Ovary (tissue), 3 donors: ENCODE measurements around the gene RCL1.

Experiments
- CTCF ChIP-seq, 3 donors: fragments of 450-650 bp in 2 of 3; fragments of 200-600 bp in 1 of 3; IDR thresholded peaks; one replicate each; pipeline versions ENCODE4 v1.5.1 to v1.8.0; 2016 to 2022; ENCODE audit warnings: antibody characterized with exemption in 3 of 3, mild to moderate bottlenecking in 1 of 3
- EP300 ChIP-seq: sonication (generic); formaldehyde crosslinking; IDR thresholded peaks from one replicate; pipeline ENCODE4 v1.6.1; 2017; ENCODE audit warnings: antibody characterized with exemption
- donor health status: DM: no; HTN: no; CAD: no.

DNA sequence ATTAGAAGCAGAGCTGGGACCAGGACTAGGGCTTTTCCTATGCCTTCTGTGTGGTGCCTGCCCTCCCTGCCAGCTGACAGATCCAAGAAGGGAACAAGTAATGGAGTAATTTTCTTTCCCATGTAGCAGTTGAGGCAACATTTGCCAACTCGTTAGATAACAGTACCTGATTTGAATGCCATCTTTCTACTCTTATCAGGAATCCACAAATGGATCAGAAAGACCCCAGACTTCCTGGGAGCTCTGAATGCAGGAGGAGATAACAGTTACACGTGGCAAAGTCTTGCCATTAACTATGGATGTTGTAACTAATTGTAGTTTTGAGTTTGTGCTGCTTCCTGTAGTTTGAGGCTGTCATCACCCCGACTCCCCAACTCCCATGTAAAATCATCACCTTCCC is 39.2 kb downstream of the RCL1 start:
- no peak for TF ChIP-seq CTCF (IDR thresholded peaks at IDR 0.05)
- TF ChIP-seq EP300 = no peak
